Measurements from ENCODE around the gene TGFBI.

Gene TGFBI

DNA sequence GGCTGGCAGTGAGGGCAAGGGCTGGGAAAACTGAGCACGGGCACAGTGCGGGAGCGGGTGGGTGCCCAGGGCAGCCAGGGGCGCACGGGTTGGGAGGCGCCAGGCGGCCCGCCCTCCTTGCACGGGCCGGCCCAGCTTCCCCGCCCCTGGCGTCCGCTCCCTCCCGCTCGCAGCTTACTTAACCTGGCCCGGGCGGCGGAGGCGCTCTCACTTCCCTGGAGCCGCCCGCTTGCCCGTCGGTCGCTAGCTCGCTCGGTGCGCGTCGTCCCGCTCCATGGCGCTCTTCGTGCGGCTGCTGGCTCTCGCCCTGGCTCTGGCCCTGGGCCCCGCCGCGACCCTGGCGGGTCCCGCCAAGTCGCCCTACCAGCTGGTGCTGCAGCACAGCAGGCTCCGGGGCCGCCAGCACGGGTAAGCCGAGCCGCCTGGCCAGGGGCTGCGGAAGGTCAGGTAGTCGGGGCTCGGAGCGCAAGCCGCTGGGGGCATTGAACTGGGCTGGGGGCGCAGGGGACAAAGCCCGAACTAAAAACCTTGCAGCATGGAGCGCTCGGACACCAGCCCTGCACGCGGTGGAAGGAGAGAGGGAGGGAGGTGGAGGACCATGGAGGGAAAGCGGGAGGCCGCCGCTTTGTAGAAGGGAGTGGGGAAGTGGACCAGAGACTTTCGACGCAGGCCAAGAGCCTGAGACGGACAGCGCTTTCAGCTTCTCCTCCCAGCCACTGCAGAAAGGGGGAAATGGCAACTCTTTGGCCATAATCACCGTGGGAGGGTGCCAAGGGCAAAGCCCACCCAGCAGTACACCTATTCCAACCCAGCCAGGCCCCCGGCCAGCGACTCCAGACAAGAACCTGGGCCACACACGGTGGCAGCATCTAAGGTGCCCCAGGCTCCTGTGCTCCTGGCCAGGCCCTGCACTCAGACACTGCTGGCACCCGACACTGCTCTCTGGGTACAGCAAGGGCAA, at the start of gene TGFBI:
TGFBI (plus strand) TSS at position 207 of the 961 bp plus-strand sequence; CDS start at position 275, 68 bp downstream.
- no peak for DNase-seq (ENCODE audit: low spot score)

GRCh38 chr5:135978993-135979392, 49.8 kb upstream of the TGFBI start:
- no peak for DNase-seq (ENCODE audit: low spot score)

- DNase-seq (ENCODE audit: low spot score): no peak
Measured at GRCh38 chr5:135979510-135979909, 49.3 kb upstream of the TGFBI start.

GRCh38 chr5:135980620-135981019, 48.2 kb upstream of the TGFBI start:
- no peak for DNase-seq (ENCODE audit: low spot score)

GRCh38 chr5:135985951-135986350, 42.8 kb upstream of the TGFBI start:
- no peak for DNase-seq (ENCODE audit: low spot score)

GRCh38 chr5:135986401-135986800, 42.4 kb upstream of the TGFBI start:
- DNase-seq (ENCODE audit: low spot score): no peak

GRCh38 chr5:135986891-135987401, 41.8 kb upstream of the TGFBI start:
- DNase-seq (ENCODE audit: low spot score): no peak

- no peak for DNase-seq (ENCODE audit: low spot score)
Measured at GRCh38 chr5:135988546-135988945, 40.2 kb upstream of the TGFBI start.

- DNase-seq (ENCODE audit: low spot score): no peak
Measured at GRCh38 chr5:135989686-135990085, 39.1 kb upstream of the TGFBI start.

DNA sequence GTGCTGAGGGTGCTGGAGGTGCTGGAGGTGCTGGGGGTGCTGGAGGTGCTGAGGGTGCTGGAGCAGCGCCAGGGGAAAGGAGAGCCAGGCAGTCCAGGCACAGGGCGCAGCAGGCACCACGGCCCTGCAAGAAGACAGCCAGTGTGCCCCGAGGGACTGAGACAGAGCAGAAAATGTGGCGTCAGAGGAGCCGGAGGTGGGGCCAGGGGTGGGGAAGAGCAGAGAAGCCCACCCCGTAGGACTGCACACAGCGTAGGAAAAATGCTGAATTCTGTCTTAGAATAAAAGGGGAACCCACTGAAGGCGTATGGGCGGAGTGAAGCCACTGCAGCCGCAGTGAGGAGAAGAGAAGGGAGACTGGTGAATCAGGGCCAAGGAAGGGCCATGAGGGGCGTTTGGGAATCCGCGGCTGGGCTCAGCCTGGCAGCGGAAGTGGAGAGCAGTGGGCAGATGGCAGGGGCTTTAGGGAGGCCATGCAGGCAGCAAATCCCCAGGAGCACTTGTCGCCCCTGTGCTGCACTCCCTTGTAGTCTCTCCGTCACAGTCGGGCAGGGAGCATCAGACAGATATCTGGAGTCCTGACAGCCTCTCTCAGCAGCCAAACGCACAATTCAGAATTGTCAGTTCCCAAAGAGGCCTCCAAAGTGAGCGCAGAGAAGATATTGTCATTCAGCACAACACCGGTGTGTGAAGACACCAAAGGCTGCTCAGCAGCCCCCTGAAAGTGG, 38.1 kb upstream of the TGFBI start:
- DNase-seq (ENCODE audit: low spot score): no peak

- no peak for DNase-seq (ENCODE audit: low spot score)
Measured at GRCh38 chr5:135991429-135991828, 37.4 kb upstream of the TGFBI start.

GRCh38 chr5:135993335-135993879, 35.4 kb upstream of the TGFBI start:
- DNase-seq (ENCODE audit: low spot score): no peak

DNA sequence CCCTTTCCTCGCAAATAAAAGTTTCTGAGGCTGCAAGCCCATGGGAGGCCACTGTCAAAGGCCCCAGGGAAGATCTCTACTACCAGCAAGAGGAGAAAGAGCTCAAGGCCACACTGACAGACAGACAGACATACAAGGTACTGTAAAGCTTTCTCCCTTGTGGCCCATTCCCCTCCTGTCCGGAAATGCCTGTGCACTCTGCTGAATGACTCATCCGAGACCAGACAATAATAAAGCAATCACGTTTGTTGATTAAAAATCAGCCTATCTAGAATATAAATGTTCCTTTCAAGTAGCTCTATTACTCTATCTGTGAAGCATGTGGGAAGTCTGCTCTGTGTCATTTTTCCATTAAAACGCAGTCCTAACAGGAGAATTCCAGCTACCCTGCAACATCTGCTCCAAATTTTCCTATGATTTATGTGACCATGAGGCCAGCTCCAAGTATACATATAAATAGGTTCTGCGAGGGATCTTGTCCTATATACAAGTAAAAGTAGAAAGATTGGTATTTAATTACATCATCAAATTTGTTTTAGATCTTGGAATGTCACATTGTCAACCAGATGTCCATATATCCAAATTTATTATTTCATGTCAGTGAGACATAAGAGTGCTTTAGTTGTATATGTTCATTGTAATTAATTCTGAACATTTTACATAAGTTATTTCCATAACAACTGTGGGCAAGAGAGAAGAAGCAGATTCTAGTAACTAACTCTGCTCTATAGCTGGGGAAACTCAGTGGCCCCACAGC, 34.7 kb upstream of the TGFBI start:
- no peak for DNase-seq (ENCODE audit: low spot score)

GRCh38 chr5:135995976-135996375, 32.8 kb upstream of the TGFBI start:
- no peak for DNase-seq (ENCODE audit: low spot score)

- DNase-seq (ENCODE audit: low spot score): no peak
Measured at GRCh38 chr5:135996611-135997010, 32.2 kb upstream of the TGFBI start.

GRCh38 chr5:135997673-135998335, 31.0 kb upstream of the TGFBI start:
- DNase-seq (ENCODE audit: low spot score): no peak

GRCh38 chr5:135998889-135999288, 29.9 kb upstream of the TGFBI start:
- DNase-seq (ENCODE audit: low spot score): no peak

DNA sequence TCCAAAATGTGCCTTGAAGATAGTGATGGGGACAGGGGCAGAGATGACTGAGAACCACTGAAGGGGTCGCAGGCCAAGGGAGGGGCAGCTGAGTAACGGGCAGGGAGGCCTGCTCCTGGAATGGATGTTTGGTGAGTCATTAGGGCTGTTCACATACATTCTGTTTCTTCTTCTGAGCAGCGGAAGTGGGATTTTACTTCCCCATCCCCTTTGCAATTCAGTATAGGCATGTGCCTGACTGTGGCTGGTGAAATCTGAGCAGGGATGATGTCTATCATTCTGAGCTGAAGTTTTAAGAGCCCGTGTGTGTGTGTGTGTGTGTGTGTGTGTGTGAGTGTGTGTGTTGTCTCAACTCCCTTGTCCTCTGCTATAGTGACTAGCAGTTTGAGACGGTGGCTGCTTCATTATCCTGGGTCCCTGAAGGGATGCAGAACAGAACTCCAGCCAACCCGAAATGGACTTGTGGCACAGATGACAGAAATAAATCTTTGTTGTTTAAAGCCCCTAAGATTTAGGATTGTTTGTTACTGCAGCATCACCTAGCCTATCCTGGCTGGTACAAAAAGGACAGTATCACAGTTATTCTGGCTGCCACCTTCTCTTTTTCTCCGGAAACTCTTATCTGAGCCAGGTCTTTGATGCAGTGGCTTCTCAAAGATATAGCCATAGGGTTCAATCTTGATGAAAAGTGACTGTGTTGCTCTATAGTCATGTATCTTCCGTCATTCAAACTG, 29.2 kb upstream of the TGFBI start:
- peak; percentile 37 for DNase-seq (ENCODE audit: low spot score)

- DNase-seq (ENCODE audit: low spot score): no peak
Measured at GRCh38 chr5:136000147-136000546, 28.6 kb upstream of the TGFBI start.

DNA sequence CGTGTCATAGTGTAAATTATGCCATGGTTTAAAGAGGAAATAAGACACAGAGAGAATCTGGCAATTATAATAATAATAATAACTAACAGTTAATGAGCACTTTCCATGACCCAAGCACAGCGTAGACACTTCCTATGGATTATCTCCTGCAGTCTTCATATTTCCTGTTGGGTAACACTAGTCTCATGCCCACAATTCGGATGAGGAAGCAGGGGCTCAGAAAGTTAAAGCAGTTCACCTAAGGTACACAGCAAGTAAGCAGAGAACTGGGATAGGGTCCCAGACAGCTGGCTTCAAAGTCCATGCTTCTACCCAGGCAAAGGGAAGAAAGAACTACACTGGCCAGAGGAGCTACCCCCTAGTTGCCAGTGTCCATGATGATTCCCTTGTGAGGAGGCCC, 27.9 kb upstream of the TGFBI start:
- no peak for DNase-seq (ENCODE audit: low spot score)
